K562 (cell line): ENCODE data around the gene ADM5. TPM values are rescaled to one million over a fixed set of nuclear protein-coding genes. Genes with fewer than 3 reads are reported as not detected.

Source experiments
- ATAC-seq: fragments of 200-7000 bp; cut with Tn5 transposase; 3 replicates; pipeline ENCODE4 v1.9.1; 2020; ENCODE audit warnings: moderate library complexity
- BruUV-seq: library from RNA; stranded (reverse); fragments of 400-500 nt; replicated peaks from 2 replicates; lab custom pipeline; 2021; lab: Mats Ljungman, UMichigan
- CTCF ChIA-PET: fragments of 300-600 bp; formaldehyde crosslinking; extraction: SDS; loops from one replicate; lab custom pipeline; 2021; ENCODE audit warnings: low intra/inter-chr PET ratio; lab: Yijun Ruan, JAX
- POLR2A ChIA-PET: fragments of 300-600, 350-650 bp; sonication (Branson Sonifier 250); formaldehyde crosslinking; extraction: SDS; loops from one replicate; lab custom pipeline; 2021; ENCODE audit warnings: antibody characterized with exemption, inconsistent platforms; lab: Yijun Ruan, JAX
- DNase-seq, 4 experiments: peaks; one replicate each; pipeline versions ENCODE4 v3.0.0 to v3.0.0-alpha.2; 2011 to 2018; ENCODE audit warnings: low spot score in 3 of 4, mixed read lengths in 3 of 4; ENCODE audit errors: extremely low read depth in 1 of 4
- FAIRE-seq: peaks from 2 replicates; lab custom pipeline; 2011; peaks lifted over from hg19 to GRCh38; lab: Jason Lieb, UNC
- H2AFZ ChIP-seq: 2 replicates; pipeline ENCODE4 v1.6.0; 2011; ENCODE audit warnings: low read depth, low read length, control low read depth, inconsistent platforms
- H3K27ac ChIP-seq: fragments of 200-600 bp; 3 replicates; pipeline ENCODE4 v1.8.0; 2011; ENCODE audit warnings: low read depth, mild to moderate bottlenecking, control low read depth, inconsistent platforms, low read length, moderate library complexity, mixed read lengths; ENCODE audit errors: extremely low read depth
- H3K27me3 ChIP-seq, 2 experiments: fragments of 300-600 bp in 1 of 2; 2 replicates in 1 of 2; 3 replicates in 1 of 2; pipeline versions ENCODE4 v1.6.0 to v1.8.0; 2011; ENCODE audit warnings: inconsistent platforms in 2 of 2, low read length in 2 of 2, mild to moderate bottlenecking in 1 of 2, mixed read lengths in 1 of 2, moderate library complexity in 1 of 2; ENCODE audit not compliant: control insufficient read depth in 2 of 2, insufficient read depth in 2 of 2
- H3K36me3 ChIP-seq: fragments of 300-600 bp; 3 replicates; pipeline ENCODE4 v1.8.0; 2011; ENCODE audit warnings: mild to moderate bottlenecking, low read length, inconsistent platforms; ENCODE audit not compliant: control insufficient read depth, insufficient read depth
- H3K4me1 ChIP-seq, 2 experiments: fragments of 200-600 bp in 1 of 2; replicated peaks in 1 of 2; 2 replicates in 1 of 2; 3 replicates in 1 of 2; pipeline versions ENCODE4 v1.5.1 to v1.8.0; 2011; ENCODE audit warnings: inconsistent platforms in 2 of 2, low read length in 2 of 2, mild to moderate bottlenecking in 1 of 2, mixed read lengths in 1 of 2, moderate library complexity in 1 of 2; ENCODE audit not compliant: control insufficient read depth in 2 of 2, insufficient read depth in 2 of 2
- H3K4me2 ChIP-seq: 2 replicates; pipeline ENCODE4 v1.6.1; 2011; ENCODE audit warnings: low read length, control low read depth, inconsistent platforms, mixed read lengths; ENCODE audit not compliant: insufficient read depth
- H3K4me3 ChIP-seq: fragments of 200-600 bp; sonication (generic), shearing (Covaris generic); 2 replicates; pipeline ENCODE4 v1.5.1; 2016; ENCODE audit warnings: control low read depth, inconsistent platforms
- H3K79me2 ChIP-seq: fragments of 200-600 bp; 3 replicates; pipeline ENCODE4 v1.8.0; 2011; ENCODE audit warnings: low read length, inconsistent platforms; ENCODE audit not compliant: control insufficient read depth, insufficient read depth
- H3K9ac ChIP-seq, 2 experiments: 2 replicates each; pipeline versions ENCODE4 v1.6.0 to v1.6.1; 2011; ENCODE audit warnings: low read depth in 2 of 2, low read length in 2 of 2, control low read depth in 1 of 2, inconsistent platforms in 1 of 2, mild to moderate bottlenecking in 1 of 2, mixed read lengths in 1 of 2; ENCODE audit not compliant: insufficient read depth in 1 of 2
- H3K9me1 ChIP-seq: one replicate; pipeline ENCODE4 v1.6.0; 2011; ENCODE audit warnings: inconsistent platforms, mild to moderate bottlenecking, low read length, moderate library complexity; ENCODE audit not compliant: control insufficient read depth, insufficient read depth
- H3K9me3 ChIP-seq: replicated peaks from 2 replicates; pipeline ENCODE4 v1.5.1; 2011; ENCODE audit warnings: low read depth, low read length, inconsistent platforms; ENCODE audit not compliant: control insufficient read depth, insufficient read depth
- H4K20me1 ChIP-seq: replicated peaks from 2 replicates; pipeline ENCODE4 v1.6.1; 2011; ENCODE audit warnings: low read length, inconsistent platforms, mixed read lengths; ENCODE audit not compliant: control insufficient read depth, insufficient read depth
- ATF7 ChIP-seq: fragments of 450-650 bp; IDR thresholded peaks from 2 replicates; pipeline ENCODE4 v1.7.1; 2014; ENCODE audit warnings: mild to moderate bottlenecking, moderate library complexity
- CHD2 ChIP-seq: IDR thresholded peaks from 2 replicates; pipeline ENCODE4 v1.6.1; 2011; ENCODE audit warnings: low read depth, low read length
- ETV6 ChIP-seq, 3 experiments: fragments of 150-350 bp in 1 of 3; sonication (generic) in 1 of 3; formaldehyde crosslinking in 1 of 3; IDR thresholded peaks; 2 replicates each; pipeline versions ENCODE4 v1.6.1 to v1.8.0; 2014 to 2022; ENCODE audit warnings: borderline replicate concordance in 2 of 3, low read depth in 2 of 3, antibody characterized with exemption in 1 of 3, low read length in 1 of 3, mild to moderate bottlenecking in 1 of 3, missing genetic modification reagents in 1 of 3
- POLR2G ChIP-seq: fragments of 200-400 bp; formaldehyde crosslinking; IDR thresholded peaks from 2 replicates; pipeline ENCODE4 v1.6.1; 2017; ENCODE audit warnings: low read depth, mild to moderate bottlenecking, antibody characterized with exemption, low read length, moderate library complexity
- SP2 ChIP-seq: IDR thresholded peaks from 2 replicates; pipeline ENCODE4 v1.6.1; 2011; ENCODE audit warnings: mild to moderate bottlenecking, low read depth, low read length, moderate library complexity; ENCODE audit not compliant: poor library complexity, severe bottlenecking; ENCODE audit errors: extremely low read depth
- ZNF785 ChIP-seq: fragments of 250-450 bp; sonication (Bioruptor Pico); IDR thresholded peaks from 2 replicates; pipeline ENCODE4 v1.4.0; 2020; ENCODE audit warnings: mild to moderate bottlenecking
- WGBS: fragments of 100-300 bp; shearing (Covaris generic); methylation state at CpG from one replicate; pipeline ENCODE4 v1.1.6; 2016; ENCODE audit warnings: low coverage, mixed read lengths; ENCODE audit not compliant: insufficient coverage; ENCODE audit errors: missing lambda C conversion rate; 5-methylcytosine and 5-hydroxymethylcytosine counted together
- in situ Hi-C: fragments of 300-500 bp; cut with MboI; formaldehyde crosslinking; loops from 4 replicates; pipeline ENCODE4 v1.15.0; 2018; ENCODE audit warnings: inconsistent platforms, mixed read lengths
- intact Hi-C: fragments of 100-400 bp; cut with micrococcal nuclease; formaldehyde crosslinking; loops from 2 replicates; pipeline ENCODE4 v1.14.2; 2022
- polyA plus RNA-seq, 8 experiments: library from polyadenylated mRNA; depleted of rRNA in 4 of 8; stranded (reverse) in 5 of 8; unstranded in 3 of 8; fragments of >200 nt; fragmentation: Nextera tagmentation in 2 of 8; fragmentation: Illumina TruSeq in 1 of 8; extraction: Ambion mirVana in 2 of 8; extraction: Trizol in 1 of 8; gene quantifications; 2 replicates each; pipeline versions ENCODE4 v1.2.1 to v1.2.3, GENCODE V29; 2011 to 2014; ENCODE audit warnings: inconsistent platforms in 1 of 8, missing spikeins in 1 of 8
- total RNA-seq, 7 experiments: library from RNA; depleted of rRNA in 6 of 7; stranded (reverse); fragments of >200 nt in 6 of 7; fragmentation: Illumina TruSeq in 2 of 7; extraction: Trizol in 2 of 7; gene quantifications; 2 replicates each; pipeline versions ENCODE4 v1.2.1 to v1.2.3, GENCODE V29; 2011 to 2021; ENCODE audit warnings: low replicate concordance in 1 of 7

ADM5 gene
- total and polyA plus RNA-seq, 9 of the 15 experiments (the other 6 are each of a cell fraction or from before 2014, with no cell fraction given): 0.13 to 8.4 (median 2.0) TPM; not detected in 1

GRCh38 chr19:49656456-49657109 lies 32.8 kb upstream of the ADM5 start:
- ATAC-seq (no peak), FAIRE-seq (no peak), DNase-seq (no peak)
- Histone ChIP-seq H3K4me3 (no peak overlapping the region), H3K4me1 (peaks cover 0 to 18% of the 10 kb centered on the region in 2 experiments; a peak in 2 of 5 replicates), H3K36me3 (peaks cover 89% of the 10 kb centered on the region; the same call in 2 of the 3 replicates), H3K27me3 (no peaks in the 10 kb centered on the region), H3K4me2 (no peak overlapping the region), H3K9me3 (0 out of 2 replicates have a peak, but pooled peaks cover 2% of the 10 kb centered on the region), H2AFZ (no peak overlapping the region), H3K9ac (no peak overlapping the region), H3K79me2 (no peaks in the 10 kb centered on the region), H3K9me1 (peaks cover 2% of the 10 kb centered on the region), H4K20me1 (0 out of 2 replicates have a peak, but pooled peaks cover 14% of the 10 kb centered on the region), H3K27ac (no peak overlapping the region)
- intact Hi-C loops (no loop called here), in situ Hi-C loops (no loop called here)
- TF ChIP-seq ETV6 (IDR thresholded peaks at IDR 0.05; ENCODE audit: borderline replicate concordance in 1 of 2, low read depth in 2 of 2, low read length in 1 of 2) (no peak), ETV6 (CRISPR knock-in tag; IDR thresholded peaks at IDR 0.05; ENCODE audit: borderline replicate concordance) (no peak), ZNF785 (CRISPR knock-in tag) (no peak), CHD2 (no peak), POLR2G (0 out of 2 replicates have a peak, but pooled peaks have one; percentile 4), ATF7 (no peak), SP2 (no peak)
- CTCF ChIA-PET: no interaction called here
- POLR2A ChIA-PET: interaction anchor here (0.6 to 4.8 kb wide), 4 partner anchors 10 to 75 kb away, joined by 3 to 28 read pairs (median 20); partner anchors contain the start of genes BCL2L12, IRF3, PRRG2 and RRAS
- 92% methylated on average over 17 of the region's 17 CpGs for whole genome bisulfite sequencing
- BruUV-seq: no TSS peak
